Tibial nerve (tissue), 4 donors: ENCODE results near the gene LRRC27. TPM values are rescaled to one million over a fixed set of nuclear protein-coding genes. Genes with fewer than 3 reads are reported as not detected.

ENCODE experiments used
- DNase-seq, 2 donors: peaks; one replicate each; pipeline ENCODE4 v3.0.0-alpha.2; 2019; ENCODE audit warnings: low spot score in 2 of 2
- H3K27ac ChIP-seq, 4 donors: fragments of 200-600 bp; sonication (generic) in 3 of 4; one replicate each; pipeline ENCODE4 v1.5.1; 2017 to 2019; ENCODE audit warnings: mild to moderate bottlenecking in 1 of 4
- H3K27me3 ChIP-seq, 2 donors: fragments of 200-600 bp; sonication (generic) in 1 of 2; one replicate each; pipeline versions ENCODE4 v1.5.1 to v1.6.0; 2017 to 2019
- H3K36me3 ChIP-seq, 3 donors: fragments of 200-600 bp; sonication (generic); one replicate each; pipeline ENCODE4 v1.5.1; 2018 to 2019
- H3K4me1 ChIP-seq, 4 donors: fragments of 200-600 bp; sonication (generic) in 3 of 4; one replicate each; pipeline ENCODE4 v1.5.1; 2017 to 2019
- H3K4me3 ChIP-seq, 4 donors: fragments of 200-600 bp; sonication (generic) in 3 of 4; one replicate each; pipeline ENCODE4 v1.5.1; 2017 to 2019; ENCODE audit warnings: mild to moderate bottlenecking in 1 of 4, moderate library complexity in 1 of 4
- H3K9me3 ChIP-seq, 4 donors: fragments of 200-600 bp; sonication (generic) in 3 of 4; one replicate each; pipeline ENCODE4 v1.5.1; 2017 to 2019
- CTCF ChIP-seq, 5 experiments: fragments of 200-600 bp in 3 of 5; fragments of 450-650 bp in 2 of 5; sonication (generic) in 3 of 5; IDR thresholded peaks; one replicate each; pipeline ENCODE4 v1.5.1; 2016 to 2019; ENCODE audit warnings: antibody characterized with exemption in 5 of 5, mild to moderate bottlenecking in 3 of 5, moderate library complexity in 2 of 5
- EP300 ChIP-seq, 2 donors: sonication (generic); formaldehyde crosslinking; IDR thresholded peaks; one replicate each; pipeline ENCODE4 v1.6.1; 2017; ENCODE audit warnings: antibody characterized with exemption in 2 of 2, mild to moderate bottlenecking in 1 of 2
- POLR2A ChIP-seq, 2 donors: fragments of 450-650 bp; IDR thresholded peaks; one replicate each; pipeline ENCODE4 v1.6.1; 2017; ENCODE audit warnings: antibody characterized with exemption in 2 of 2, mild to moderate bottlenecking in 2 of 2, moderate library complexity in 2 of 2
- WGBS, 2 donors: methylation state at CpG; one replicate each; pipeline ENCODE4 v1.1.5; 2018; 5-methylcytosine and 5-hydroxymethylcytosine counted together
- total RNA-seq, 4 donors: library from RNA; depleted of rRNA; stranded (reverse); fragments of >200 nt; gene quantifications; one replicate each; pipeline ENCODE4 v1.1.0, GENCODE V29; 2016

LRRC27 gene
- total RNA-seq, 4 donors from 2014 or later = 10.1 to 21.6 (median 17.9) TPM

GRCh38 chr10:132390921-132391675 is 59.1 kb downstream of the LRRC27 start:
- Histone ChIP-seq H3K4me1 (peaks cover 0 to 35% (median 11%) of the 10 kb centered on the region in 4 donors), H3K27ac (no peak overlapping the region), H3K36me3 (no peaks in the 10 kb centered on the region), H3K27me3 (no peaks in the 10 kb centered on the region), H3K9me3 (no peaks in the 10 kb centered on the region), H3K4me3 (no peak overlapping the region)
- TF ChIP-seq CTCF (IDR thresholded peaks at IDR 0.05) (no peak), POLR2A (IDR thresholded peaks at IDR 0.05) (no peak), EP300 (IDR thresholded peaks at IDR 0.05) (no peak)
- whole genome bisulfite sequencing, 2 donors = 54 to 73% methylated on average over 14 to 19 of the region's 19 CpGs
- no peak for DNase-seq

- TF ChIP-seq CTCF (IDR thresholded peaks at IDR 0.05) (no peak), POLR2A (IDR thresholded peaks at IDR 0.05) (no peak)
- H3K27me3 ChIP-seq = no peaks in the 10 kb centered on the region
- WGBS, 2 donors = 50 to 98% methylated on average over 1 to 4 of the region's 4 CpGs
- H3K27ac ChIP-seq = no peak overlapping the region
- no peaks in the 10 kb centered on the region for H3K36me3 ChIP-seq
- H3K9me3 ChIP-seq = no peaks in the 10 kb centered on the region
- H3K4me3 ChIP-seq = no peak overlapping the region
- no peak for DNase-seq
- peaks cover 0 to 35% (median 11%) of the 10 kb centered on the region in 4 donors for H3K4me1 ChIP-seq
Measured at GRCh38 chr10:132391676-132392020, 59.7 kb downstream of the LRRC27 start.

- Histone ChIP-seq H3K27me3 (no peaks in the 10 kb centered on the region), H3K9me3 (no peaks in the 10 kb centered on the region), H3K4me3 (no peak overlapping the region), H3K27ac (no peak overlapping the region), H3K4me1 (peaks cover 0 to 35% (median 12%) of the 10 kb centered on the region in 4 donors), H3K36me3 (no peaks in the 10 kb centered on the region)
- no peak for DNase-seq
- TF ChIP-seq POLR2A (IDR thresholded peaks at IDR 0.05) (no peak), CTCF (IDR thresholded peaks at IDR 0.05) (no peak), EP300 (IDR thresholded peaks at IDR 0.05) (no peak)
- WGBS, 2 donors = 89 to 94% methylated on average over 2 of the region's 2 CpGs
Measured at GRCh38 chr10:132392184-132392800, 60.3 kb downstream of the LRRC27 start.

GRCh38 chr10:132392811-132393694 is 61.1 kb downstream of the LRRC27 start:
- DNase-seq = no peak
- Histone ChIP-seq H3K36me3 (no peaks in the 10 kb centered on the region), H3K27me3 (no peaks in the 10 kb centered on the region), H3K27ac (no peak overlapping the region), H3K9me3 (no peaks in the 10 kb centered on the region), H3K4me3 (no peak overlapping the region), H3K4me1 (peaks cover 0 to 34% (median 16%) of the 10 kb centered on the region in 4 donors)
- WGBS, 2 donors = 84 to 86% methylated on average over 8 to 12 of the region's 12 CpGs
- no peak for TF ChIP-seq CTCF (IDR thresholded peaks at IDR 0.05)
- TF ChIP-seq POLR2A (IDR thresholded peaks at IDR 0.05) = no peak
- TF ChIP-seq EP300 (IDR thresholded peaks at IDR 0.05) = no peak
